Stimulated activated CD4-positive, alpha-beta T cell treated with anti-CD3 and anti-CD28 coated beads, Interleukin-1b, Interleukin-23, amount 100 ng/mL, for 4 hours (primary cell): ENCODE measurements around the gene ITGAV.

ENCODE experiments used
- DNase-seq, 2 donors: peaks; one replicate each; pipeline ENCODE4 v3.0.0-alpha.2; 2020; ENCODE audit warnings: low read depth in 2 of 2

The ITGAV gene

GRCh38 chr2:186717320-186718007, 127.6 kb downstream of the ITGAV start:
- DNase-seq, result no peak

GRCh38 chr2:186718122-186718521, 128.3 kb downstream of the ITGAV start:
- DNase-seq, result no peak

- DNase-seq, result no peak
These were observed 129.0 kb downstream of the ITGAV start for GRCh38 chr2:186718903-186719302.

GRCh38 chr2:186721956-186722355, 132.1 kb downstream of the ITGAV start:
- DNase-seq, result no peak

- no peak for DNase-seq
These were observed 134.9 kb downstream of the ITGAV start for GRCh38 chr2:186724736-186725135.

GRCh38 chr2:186725783-186726182, 135.9 kb downstream of the ITGAV start:
- DNase-seq, result no peak

GRCh38 chr2:186726938-186727337, 137.1 kb downstream of the ITGAV start:
- DNase-seq, result no peak

GRCh38 chr2:186728631-186729030, 138.8 kb downstream of the ITGAV start:
- no peak for DNase-seq
